ENCODE results near the gene CYP2U1.

- no peak for TF ChIP-seq EZH2 (IDR thresholded peaks at IDR 0.05; ENCODE audit: borderline replicate concordance, low read depth, low read length, poor library complexity, severe bottlenecking)
- no peak for TF ChIP-seq CTCF (conservative IDR thresholded peaks at IDR 0.05; ENCODE audit: low read depth, low read length)
Observed at GRCh38 chr4:107956011-107956410, 24.7 kb downstream of the CYP2U1 start.

Measured in A673 (cell line).